ENCODE data around the gene CEBPA.

The CEBPA gene

GRCh38 chr19:33286899-33287298 lies 15.4 kb downstream of the CEBPA start:
- DNase-seq (ENCODE audit: low read depth), result no peak
- no peak for TF ChIP-seq POLR2A (IDR thresholded peaks at IDR 0.05; ENCODE audit: extremely low read depth, insufficient read length)
- TF ChIP-seq MAX (IDR thresholded peaks at IDR 0.05; ENCODE audit: low read depth, low read length), result 0 out of 2 replicates have a peak, but pooled peaks have one; percentile 6
- H3K4me3 ChIP-seq (ENCODE audit: low read depth, low read length), result no peak overlapping the region

- H3K4me3 ChIP-seq (ENCODE audit: low read depth, low read length), result no peak overlapping the region
- no peak for DNase-seq (ENCODE audit: low read depth)
- TF ChIP-seq MYC (IDR thresholded peaks at IDR 0.05; ENCODE audit: low read depth, low read length) (no peak), POLR2A (IDR thresholded peaks at IDR 0.05; ENCODE audit: extremely low read depth, insufficient read length) (no peak), CTCF (IDR thresholded peaks at IDR 0.05; ENCODE audit: low read depth, low read length) (no peak), MAX (IDR thresholded peaks at IDR 0.05; ENCODE audit: low read depth, low read length) (no peak)
Measured at GRCh38 chr19:33285441-33285927, 16.9 kb downstream of the CEBPA start.

GRCh38 chr19:33284756-33285155 lies 17.6 kb downstream of the CEBPA start:
- DNase-seq (ENCODE audit: low read depth), result no peak
- TF ChIP-seq CTCF (IDR thresholded peaks at IDR 0.05; ENCODE audit: low read depth, low read length), result no peak
- no peak for TF ChIP-seq POLR2A (IDR thresholded peaks at IDR 0.05; ENCODE audit: extremely low read depth, insufficient read length)
- no peak for TF ChIP-seq MAX (IDR thresholded peaks at IDR 0.05; ENCODE audit: low read depth, low read length)
- no peak for TF ChIP-seq MYC (IDR thresholded peaks at IDR 0.05; ENCODE audit: low read depth, low read length)
- no peak overlapping the region for H3K4me3 ChIP-seq (ENCODE audit: low read depth, low read length)

GRCh38 chr19:33284146-33284643 lies 18.1 kb downstream of the CEBPA start:
- no peak for TF ChIP-seq MAX (IDR thresholded peaks at IDR 0.05; ENCODE audit: low read depth, low read length)
- no peak for TF ChIP-seq MYC (IDR thresholded peaks at IDR 0.05; ENCODE audit: low read depth, low read length)
- no peak for TF ChIP-seq POLR2A (IDR thresholded peaks at IDR 0.05; ENCODE audit: extremely low read depth, insufficient read length)
- TF ChIP-seq CTCF (IDR thresholded peaks at IDR 0.05; ENCODE audit: low read depth, low read length), result no peak
- no peak for DNase-seq (ENCODE audit: low read depth)
- H3K4me3 ChIP-seq (ENCODE audit: low read depth, low read length), result no peak overlapping the region

- no peak for DNase-seq (ENCODE audit: low read depth)
- TF ChIP-seq MYC (IDR thresholded peaks at IDR 0.05; ENCODE audit: low read depth, low read length), result no peak
- TF ChIP-seq POLR2A (IDR thresholded peaks at IDR 0.05; ENCODE audit: extremely low read depth, insufficient read length), result no peak
- TF ChIP-seq CTCF (IDR thresholded peaks at IDR 0.05; ENCODE audit: low read depth, low read length), result no peak
- no peak for TF ChIP-seq MAX (IDR thresholded peaks at IDR 0.05; ENCODE audit: low read depth, low read length)
- H3K4me3 ChIP-seq (ENCODE audit: low read depth, low read length), result no peak overlapping the region
Measured at GRCh38 chr19:33283589-33283988, 18.7 kb downstream of the CEBPA start.

- H3K4me3 ChIP-seq (ENCODE audit: low read depth, low read length), result no peak overlapping the region
- TF ChIP-seq MYC (IDR thresholded peaks at IDR 0.05; ENCODE audit: low read depth, low read length), result 0 out of 2 replicates have a peak, but pooled peaks have one; percentile 12
- TF ChIP-seq POLR2A (IDR thresholded peaks at IDR 0.05; ENCODE audit: extremely low read depth, insufficient read length), result no peak
- peak; percentile 72 for DNase-seq (ENCODE audit: low read depth)
Measured at GRCh38 chr19:33282036-33282671, 20.2 kb downstream of the CEBPA start.

All from NB4 (cell line).